ENCODE data around the gene ACAD9. TPM values are rescaled to one million over a fixed set of nuclear protein-coding genes. Genes with fewer than 3 reads are reported as not detected.

ACAD9 gene
- total RNA-seq, 5 donors from 2014 or later (not counting 1 experiment from before 2014, with no cell fraction given): 45.1 to 91.5 (median 54.3) TPM

- no peak for DNase-seq
- H3K9me3 ChIP-seq: no peaks in the 10 kb centered on the region
- H3K4me3 ChIP-seq (ENCODE audit: control insufficient read depth in 1 of 2, extremely low read depth in 1 of 2, low read length in 1 of 2): no peak overlapping the region
- ChIA-PET POLR2A (no interaction called here), CTCF (no interaction called here)
- peaks cover 4 to 11% of the 10 kb centered on the region in 2 donors for H3K27me3 Mint-ChIP-seq
- H3K27me3 ChIP-seq (replicated peaks in 1 of 2; ENCODE audit: control insufficient read depth in 2 of 2, extremely low read depth in 1 of 2, insufficient read depth in 2 of 2, low read length in 1 of 2): peaks cover 0 to 37% of the 10 kb centered on the region in 2 experiments
- no peaks in the 10 kb centered on the region for H3K36me3 ChIP-seq (ENCODE audit: control insufficient read depth in 2 of 2, extremely low read depth in 1 of 2, insufficient read depth in 1 of 2, low read length in 1 of 2)
- no CpG with 5 or more reads among the region's 2 CpGs for WGBS (ENCODE audit: insufficient coverage)
- no peaks in the 10 kb centered on the region for H3K4me1 Mint-ChIP-seq
- no peak overlapping the region for H3K27ac Mint-ChIP-seq
- H3K9me3 Mint-ChIP-seq: no peaks in the 10 kb centered on the region
- no peak overlapping the region for H3K27ac ChIP-seq (ENCODE audit: low read length)
- H3K4me3 Mint-ChIP-seq: no peak overlapping the region
- no peaks in the 10 kb centered on the region for H3K4me1 ChIP-seq (ENCODE audit: control insufficient read depth in 1 of 2, extremely low read depth in 1 of 2, insufficient read depth in 2 of 2, low read length in 2 of 2)
- no peak for ATAC-seq (replicated peaks in 1 of 4)
- no peaks in the 10 kb centered on the region for H3K36me3 Mint-ChIP-seq
Observed at GRCh38 chr3:128935922-128936321, 56.5 kb downstream of the ACAD9 start.

GRCh38 chr3:128936341-128936740 is 56.9 kb downstream of the ACAD9 start:
- DNase-seq (no peak), ATAC-seq (replicated peaks in 1 of 4) (no peak)
- H3K4me3 ChIP-seq (ENCODE audit: control insufficient read depth in 1 of 2, extremely low read depth in 1 of 2, low read length in 1 of 2): no peak overlapping the region
- H3K27ac Mint-ChIP-seq: no peak overlapping the region
- H3K27me3 ChIP-seq (replicated peaks in 1 of 2; ENCODE audit: control insufficient read depth in 2 of 2, extremely low read depth in 1 of 2, insufficient read depth in 2 of 2, low read length in 1 of 2): peaks cover 0 to 33% of the 10 kb centered on the region in 2 experiments
- no peaks in the 10 kb centered on the region for H3K9me3 ChIP-seq
- H3K4me1 Mint-ChIP-seq: no peaks in the 10 kb centered on the region
- H3K27me3 Mint-ChIP-seq: peaks cover 4 to 11% of the 10 kb centered on the region in 2 donors
- H3K36me3 ChIP-seq (ENCODE audit: control insufficient read depth in 2 of 2, extremely low read depth in 1 of 2, insufficient read depth in 1 of 2, low read length in 1 of 2): no peaks in the 10 kb centered on the region
- 62% methylated on average over 4 of the region's 4 CpGs for WGBS (ENCODE audit: insufficient coverage)
- ChIA-PET POLR2A (no interaction called here), CTCF (no interaction called here)
- H3K27ac ChIP-seq (ENCODE audit: low read length): no peak overlapping the region
- no peaks in the 10 kb centered on the region for H3K36me3 Mint-ChIP-seq
- no peaks in the 10 kb centered on the region for H3K9me3 Mint-ChIP-seq
- no peak overlapping the region for H3K4me3 Mint-ChIP-seq
- H3K4me1 ChIP-seq (ENCODE audit: control insufficient read depth in 1 of 2, extremely low read depth in 1 of 2, insufficient read depth in 2 of 2, low read length in 2 of 2): no peaks in the 10 kb centered on the region

GRCh38 chr3:128940252-128940651 is 60.8 kb downstream of the ACAD9 start:
- ChIA-PET CTCF (no interaction called here), POLR2A (no interaction called here)
- H3K36me3 ChIP-seq (ENCODE audit: control insufficient read depth in 2 of 2, extremely low read depth in 1 of 2, insufficient read depth in 1 of 2, low read length in 1 of 2): no peaks in the 10 kb centered on the region
- H3K4me1 ChIP-seq (ENCODE audit: control insufficient read depth in 1 of 2, extremely low read depth in 1 of 2, insufficient read depth in 2 of 2, low read length in 2 of 2): no peaks in the 10 kb centered on the region
- Mint-ChIP-seq H3K4me1 (no peaks in the 10 kb centered on the region), H3K27ac (no peak overlapping the region), H3K27me3 (peaks cover 7 to 13% of the 10 kb centered on the region in 2 donors), H3K9me3 (no peaks in the 10 kb centered on the region), H3K4me3 (no peak overlapping the region), H3K36me3 (no peaks in the 10 kb centered on the region)
- H3K27ac ChIP-seq (ENCODE audit: low read length): no peak overlapping the region
- no peaks in the 10 kb centered on the region for H3K9me3 ChIP-seq
- whole genome bisulfite sequencing (ENCODE audit: insufficient coverage): no CpG with 5 or more reads among the region's 1 CpG
- H3K27me3 ChIP-seq (replicated peaks in 1 of 2; ENCODE audit: control insufficient read depth in 2 of 2, extremely low read depth in 1 of 2, insufficient read depth in 2 of 2, low read length in 1 of 2): peaks cover 0 to 24% of the 10 kb centered on the region in 2 experiments
- ATAC-seq (replicated peaks in 1 of 4) (no peak), DNase-seq (no peak)
- H3K4me3 ChIP-seq (ENCODE audit: control insufficient read depth in 1 of 2, extremely low read depth in 1 of 2, low read length in 1 of 2): no peak overlapping the region

GRCh38 chr3:128942161-128942952 is 62.9 kb downstream of the ACAD9 start:
- Mint-ChIP-seq H3K4me1 (no peaks in the 10 kb centered on the region), H3K27ac (no peak overlapping the region), H3K36me3 (no peaks in the 10 kb centered on the region), H3K27me3 (peaks cover 5 to 13% of the 10 kb centered on the region in 2 donors), H3K9me3 (no peaks in the 10 kb centered on the region), H3K4me3 (no peak overlapping the region)
- Histone ChIP-seq H3K27me3 (replicated peaks in 1 of 2; ENCODE audit: control insufficient read depth in 2 of 2, extremely low read depth in 1 of 2, insufficient read depth in 2 of 2, low read length in 1 of 2) (peaks cover 0 to 25% of the 10 kb centered on the region in 2 experiments), H3K4me3 (ENCODE audit: control insufficient read depth in 1 of 2, extremely low read depth in 1 of 2, low read length in 1 of 2) (no peak overlapping the region), H3K4me1 (ENCODE audit: control insufficient read depth in 1 of 2, extremely low read depth in 1 of 2, insufficient read depth in 2 of 2, low read length in 2 of 2) (no peaks in the 10 kb centered on the region), H3K36me3 (ENCODE audit: control insufficient read depth in 2 of 2, extremely low read depth in 1 of 2, insufficient read depth in 1 of 2, low read length in 1 of 2) (no peaks in the 10 kb centered on the region), H3K9me3 (no peaks in the 10 kb centered on the region), H3K27ac (ENCODE audit: low read length) (no peak overlapping the region)
- DNase-seq: no peak
- CTCF ChIA-PET: interaction anchor here in 1 of 2 donors (0.6 kb wide), 1 partner anchor 1029 kb away, joined by 3 read pairs; no protein-coding TSS in a partner anchor
- POLR2A ChIA-PET: no interaction called here
- 72% methylated on average over 8 of the region's 15 CpGs for WGBS (ENCODE audit: insufficient coverage)
- ATAC-seq (replicated peaks in 1 of 4): no peak

- ATAC-seq (replicated peaks in 1 of 4) (no peak), DNase-seq (no peak)
- Histone ChIP-seq H3K27ac (ENCODE audit: low read length) (no peak overlapping the region), H3K27me3 (replicated peaks in 1 of 2; ENCODE audit: control insufficient read depth in 2 of 2, extremely low read depth in 1 of 2, insufficient read depth in 2 of 2, low read length in 1 of 2) (peaks cover 0 to 23% of the 10 kb centered on the region in 2 experiments), H3K4me3 (ENCODE audit: control insufficient read depth in 1 of 2, extremely low read depth in 1 of 2, low read length in 1 of 2) (no peak overlapping the region), H3K9me3 (no peaks in the 10 kb centered on the region), H3K36me3 (ENCODE audit: control insufficient read depth in 2 of 2, extremely low read depth in 1 of 2, insufficient read depth in 1 of 2, low read length in 1 of 2) (no peaks in the 10 kb centered on the region), H3K4me1 (ENCODE audit: control insufficient read depth in 1 of 2, extremely low read depth in 1 of 2, insufficient read depth in 2 of 2, low read length in 2 of 2) (no peaks in the 10 kb centered on the region)
- Mint-ChIP-seq H3K27ac (no peak overlapping the region), H3K4me1 (no peaks in the 10 kb centered on the region), H3K27me3 (peaks cover 5 to 9% of the 10 kb centered on the region in 2 donors), H3K4me3 (no peak overlapping the region), H3K9me3 (no peaks in the 10 kb centered on the region), H3K36me3 (no peaks in the 10 kb centered on the region)
- WGBS (ENCODE audit: insufficient coverage): 88% methylated on average over 16 of the region's 21 CpGs
- ChIA-PET CTCF (no interaction called here), POLR2A (no interaction called here)
Observed at GRCh38 chr3:128945041-128945877, 65.8 kb downstream of the ACAD9 start.

- Histone ChIP-seq H3K27me3 (replicated peaks in 1 of 2; ENCODE audit: control insufficient read depth in 2 of 2, extremely low read depth in 1 of 2, insufficient read depth in 2 of 2, low read length in 1 of 2) (peaks cover 0 to 23% of the 10 kb centered on the region in 2 experiments), H3K36me3 (ENCODE audit: control insufficient read depth in 2 of 2, extremely low read depth in 1 of 2, insufficient read depth in 1 of 2, low read length in 1 of 2) (no peaks in the 10 kb centered on the region), H3K4me1 (ENCODE audit: control insufficient read depth in 1 of 2, extremely low read depth in 1 of 2, insufficient read depth in 2 of 2, low read length in 2 of 2) (no peaks in the 10 kb centered on the region), H3K27ac (ENCODE audit: low read length) (no peak overlapping the region), H3K9me3 (no peaks in the 10 kb centered on the region), H3K4me3 (ENCODE audit: control insufficient read depth in 1 of 2, extremely low read depth in 1 of 2, low read length in 1 of 2) (no peak overlapping the region)
- H3K27me3 Mint-ChIP-seq: peaks cover 5 to 9% of the 10 kb centered on the region in 2 donors
- ChIA-PET CTCF (interaction anchor here in 1 of 2 donors (0.5 kb wide), 1 partner anchor 199 kb away, joined by 3 read pairs; no protein-coding TSS in a partner anchor), POLR2A (no interaction called here)
- H3K27ac Mint-ChIP-seq: no peak overlapping the region
- no peaks in the 10 kb centered on the region for H3K9me3 Mint-ChIP-seq
- no peaks in the 10 kb centered on the region for H3K4me1 Mint-ChIP-seq
- DNase-seq (no peak), ATAC-seq (replicated peaks in 1 of 4) (no peak)
- WGBS (ENCODE audit: insufficient coverage): 74% methylated on average over 3 of the region's 3 CpGs
- no peak overlapping the region for H3K4me3 Mint-ChIP-seq
- H3K36me3 Mint-ChIP-seq: no peaks in the 10 kb centered on the region
Observed at GRCh38 chr3:128945878-128946175, 66.4 kb downstream of the ACAD9 start.

Data from T-cell (primary cell).